DND-41 (cell line): ENCODE measurements around the gene MICAL3.
"Not testable (repeated sequence)": the region's sequence is repeated elsewhere in the genome, so short reads cannot be mapped to it uniquely, and the experiment has no call there.

Experiments
- CTCF ChIP-seq: IDR thresholded peaks from 2 replicates; pipeline ENCODE4 v1.5.1; 2012; ENCODE audit warnings: borderline replicate concordance, low read length, moderate library complexity, mild to moderate bottlenecking; ENCODE audit not compliant: poor library complexity, severe bottlenecking; ENCODE audit errors: extremely low read depth
- EZH2 ChIP-seq: IDR thresholded peaks from 3 replicates; pipeline ENCODE4 v1.6.1; 2012; ENCODE audit warnings: borderline replicate concordance, low read depth, mild to moderate bottlenecking, moderate library complexity, low read length, inconsistent platforms; ENCODE audit not compliant: severe bottlenecking

GRCh38 chr22:17991992-17992391, 32.4 kb downstream of the MICAL3 start:
- not testable (repeated sequence) for TF ChIP-seq CTCF, EZH2
